Superior temporal gyrus (tissue), 1 donor: Measurements from ENCODE around the gene TTC27.
A peak's percentile ranks its signal among the peaks of the same experiment; 100 is the strongest.
"Not testable (repeated sequence)": the region's sequence is repeated elsewhere in the genome, so short reads cannot be mapped to it uniquely, and the experiment has no call there.

Experiments used
- DNase-seq: peaks from one replicate; pipeline ENCODE4 v3.0.0-alpha.2; 2016; ENCODE audit errors: extremely low spot score

TTC27 gene

DNA sequence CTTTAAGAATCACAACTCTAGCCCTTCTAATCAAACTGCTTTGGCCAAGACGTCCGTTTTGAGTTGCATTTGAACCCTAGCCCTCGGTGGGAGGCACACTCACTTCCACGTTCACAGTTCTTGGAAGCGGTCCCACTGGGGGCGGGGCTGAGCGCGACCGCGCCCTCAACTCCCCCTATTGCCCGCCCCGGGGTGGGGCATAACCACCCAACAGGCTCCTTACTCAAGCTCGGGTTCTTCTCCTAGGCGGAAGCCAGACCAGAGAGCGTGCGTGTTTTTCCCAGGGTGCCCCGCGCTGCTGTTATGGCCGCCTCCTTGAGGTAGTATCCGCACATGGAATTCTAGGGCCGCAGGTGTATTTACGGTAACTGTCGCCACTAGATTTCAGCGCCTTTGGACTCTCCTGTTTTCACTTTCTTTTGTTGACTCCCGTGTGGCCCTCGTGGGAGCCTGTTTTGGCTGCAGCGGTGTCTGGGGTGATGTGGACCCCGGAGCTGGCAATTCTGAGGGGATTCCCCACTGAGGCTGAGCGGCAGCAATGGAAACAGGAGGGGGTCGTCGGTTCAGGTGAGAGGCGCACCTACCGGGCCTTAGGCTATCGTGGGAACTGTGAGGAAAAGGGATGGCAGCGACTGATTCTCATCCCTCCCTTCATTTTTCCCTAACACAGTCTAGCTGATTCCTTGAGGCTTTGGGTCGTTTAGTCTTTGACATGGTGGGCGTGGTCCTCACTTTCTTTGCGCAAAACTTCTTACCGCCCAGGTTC, at the start of gene TTC27:
TSS of gene TTC27 (plus strand) at position 237 of the 766 bp plus-strand sequence. CDS start at position 480, 243 bp downstream.
- DNase-seq, result peak; percentile 96

DNA sequence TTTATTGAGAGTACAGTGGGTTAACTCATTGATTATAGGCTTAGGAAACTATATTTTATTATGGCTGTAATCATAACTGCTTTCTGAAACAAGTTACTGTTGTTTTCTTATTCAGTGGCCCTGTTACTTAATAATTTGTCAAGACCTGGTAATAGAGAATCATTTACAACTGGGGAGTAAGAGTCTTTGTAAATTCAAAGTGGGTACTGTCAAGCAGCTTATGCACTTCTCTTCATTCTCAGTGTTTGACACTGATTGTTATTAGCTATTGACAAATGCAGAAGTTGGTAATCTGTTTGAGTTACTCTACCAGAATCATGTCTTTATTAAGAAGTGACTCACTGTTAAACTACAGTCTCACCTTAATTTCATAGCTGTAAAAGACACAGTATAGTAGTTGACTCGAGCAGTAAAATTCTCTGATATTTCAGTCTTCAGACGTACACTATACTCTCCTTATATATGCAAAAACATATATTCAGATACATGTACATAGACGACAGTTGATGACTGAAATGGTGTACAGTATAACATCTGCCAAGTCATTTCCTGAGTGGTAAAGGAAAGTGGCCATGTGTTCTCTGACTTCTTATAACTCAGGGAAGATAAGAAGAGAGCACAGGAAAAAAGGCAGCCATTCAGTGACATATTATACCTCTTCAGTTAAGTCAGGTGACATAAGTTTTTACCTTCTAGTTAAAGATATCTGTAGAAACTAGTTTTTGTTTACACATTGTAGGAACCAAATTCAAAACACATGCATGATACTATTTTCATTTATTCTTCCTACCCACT, 36.0 kb upstream of the TTC27 start:
- no peak for DNase-seq

DNA sequence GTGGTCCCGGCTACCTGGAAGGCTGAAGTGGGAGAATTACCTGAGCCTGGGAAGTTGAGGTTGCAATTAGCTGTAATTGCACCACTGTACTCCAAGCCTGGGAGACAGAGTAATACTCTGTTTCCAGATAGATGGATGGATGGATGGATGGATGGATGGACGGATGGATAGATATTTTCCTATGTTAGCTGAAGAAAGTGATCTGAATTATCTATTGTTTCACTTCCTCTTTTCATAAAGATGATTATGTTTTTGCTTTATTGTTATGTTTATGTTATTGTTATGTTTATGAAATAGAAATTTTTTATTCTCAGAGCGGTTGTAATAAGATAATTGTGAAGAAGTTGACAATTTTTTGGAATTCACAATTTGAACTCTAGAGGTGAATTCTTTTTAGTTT, 33.3 kb upstream of the TTC27 start:
- DNase-seq, result no peak

DNA sequence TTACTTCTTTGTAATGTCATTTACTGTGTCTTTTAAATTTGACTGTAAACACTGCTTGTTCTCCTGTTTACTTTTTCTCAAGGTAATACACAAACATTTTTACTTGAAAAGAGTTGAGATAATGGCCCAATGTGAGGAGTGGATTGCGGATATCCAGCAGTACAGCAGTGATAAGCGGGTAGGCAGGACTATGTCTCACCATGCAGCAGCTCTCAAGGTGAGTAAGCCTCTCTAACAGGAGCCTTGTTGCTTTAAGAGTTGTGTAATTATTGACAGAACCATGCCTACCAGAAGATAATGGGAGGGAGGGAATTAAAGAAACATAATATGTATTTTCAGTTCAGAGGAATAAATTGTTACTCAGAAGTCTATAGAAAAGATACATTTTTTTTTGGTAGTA, 16.5 kb upstream of the TTC27 start:
- DNase-seq, result no peak

DNA sequence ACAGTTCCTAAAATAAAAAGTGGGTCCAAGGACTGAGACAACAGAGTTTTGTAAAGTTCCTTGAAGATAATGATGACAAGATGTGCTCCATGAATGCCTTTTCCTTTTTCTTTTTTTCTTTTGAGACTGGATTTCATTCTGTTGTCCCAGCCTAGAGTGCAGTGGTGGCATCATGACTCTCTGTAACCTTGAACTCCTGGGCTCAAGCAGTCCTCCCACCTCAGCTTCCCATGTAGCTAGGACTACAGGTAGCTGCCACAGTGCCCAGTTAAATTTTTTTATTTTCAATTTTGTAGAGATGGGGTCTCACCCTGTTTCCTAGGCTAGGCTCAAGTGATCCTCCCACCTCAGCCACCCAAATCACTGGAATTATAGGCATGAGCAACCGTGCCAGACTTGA, 16.1 kb upstream of the TTC27 start:
- no peak for DNase-seq

DNA sequence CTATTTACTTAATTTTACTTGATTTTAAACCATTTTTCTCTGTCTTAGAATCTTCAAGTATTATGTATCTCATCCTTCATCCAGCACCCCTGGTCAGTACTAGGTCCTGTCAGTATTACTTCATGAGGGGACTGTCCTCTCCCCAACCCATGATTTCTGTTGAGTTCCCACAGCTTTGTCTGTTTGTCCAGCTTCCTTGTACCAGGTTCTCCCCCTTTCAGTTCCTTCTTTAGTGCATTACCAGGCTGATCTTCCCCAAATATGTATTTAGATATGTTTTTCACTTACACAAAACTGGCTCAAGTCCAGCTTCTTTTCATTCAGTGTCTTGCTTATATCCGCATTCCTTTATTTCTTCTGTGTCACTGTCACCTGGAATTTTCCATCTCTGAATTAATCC, 13.8 kb upstream of the TTC27 start:
- DNase-seq, result no peak

DNA sequence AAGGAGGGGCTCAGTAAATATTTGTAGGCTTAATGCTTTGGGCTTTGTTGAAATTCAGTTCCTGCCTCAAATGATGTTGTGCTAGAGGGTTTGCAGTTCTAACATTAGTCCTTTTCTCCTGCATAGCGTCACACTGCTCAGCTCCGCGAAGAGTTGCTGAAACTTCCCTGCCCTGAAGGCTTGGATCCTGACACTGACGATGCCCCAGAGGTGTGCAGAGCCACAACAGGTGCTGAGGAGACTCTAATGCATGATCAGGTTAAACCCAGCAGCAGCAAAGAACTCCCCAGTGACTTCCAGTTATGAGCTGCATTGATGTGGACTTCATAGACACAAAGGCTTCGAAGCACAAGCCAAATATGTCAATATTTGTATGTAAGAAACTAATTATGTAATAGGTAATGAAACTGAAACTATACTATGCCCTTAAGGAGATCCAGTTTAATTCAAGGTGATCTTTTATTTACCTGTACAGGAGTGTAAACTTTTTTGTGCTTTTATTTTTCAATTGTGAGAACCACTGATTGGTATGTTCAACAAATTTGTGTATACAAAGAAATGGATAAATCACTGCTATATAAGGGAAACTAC, 10.2 kb upstream of the TTC27 start:
- no peak for DNase-seq

DNA sequence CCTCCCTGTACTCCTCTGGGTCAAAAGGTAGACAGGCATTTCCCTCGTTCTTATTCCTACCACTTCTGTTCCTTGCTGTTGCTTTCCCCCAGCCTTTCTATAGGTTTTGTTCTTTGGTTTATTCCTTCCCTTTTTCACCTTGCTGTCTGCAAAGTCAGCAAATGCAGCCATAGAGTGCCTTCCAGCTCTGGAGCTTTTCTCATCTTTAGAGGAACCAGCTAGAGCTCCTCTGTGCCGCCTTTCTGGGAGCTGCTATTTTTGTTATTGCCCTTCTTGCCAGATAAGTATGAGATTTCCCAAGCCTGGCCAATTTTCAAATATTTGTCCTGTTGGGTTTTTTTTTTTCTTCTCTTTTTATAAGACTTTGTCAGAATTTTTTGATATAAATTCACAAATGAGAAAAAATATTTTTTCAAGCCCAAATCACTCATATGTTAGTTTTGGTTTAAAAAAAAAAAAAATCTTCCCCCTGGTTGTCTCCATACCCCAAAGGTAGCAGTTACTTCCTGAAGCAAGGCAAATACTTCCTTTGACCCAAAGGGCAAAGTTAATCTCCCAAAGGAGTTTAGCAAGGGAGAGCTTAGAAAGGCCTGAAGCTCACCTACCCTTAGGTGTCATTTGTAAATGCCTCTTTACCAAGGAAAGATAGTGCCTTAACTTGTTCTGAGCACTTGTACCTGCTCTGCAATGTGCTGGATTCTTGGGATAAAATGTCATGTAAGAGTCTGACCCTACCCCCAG, 5.1 kb upstream of the TTC27 start:
- no peak for DNase-seq

DNA sequence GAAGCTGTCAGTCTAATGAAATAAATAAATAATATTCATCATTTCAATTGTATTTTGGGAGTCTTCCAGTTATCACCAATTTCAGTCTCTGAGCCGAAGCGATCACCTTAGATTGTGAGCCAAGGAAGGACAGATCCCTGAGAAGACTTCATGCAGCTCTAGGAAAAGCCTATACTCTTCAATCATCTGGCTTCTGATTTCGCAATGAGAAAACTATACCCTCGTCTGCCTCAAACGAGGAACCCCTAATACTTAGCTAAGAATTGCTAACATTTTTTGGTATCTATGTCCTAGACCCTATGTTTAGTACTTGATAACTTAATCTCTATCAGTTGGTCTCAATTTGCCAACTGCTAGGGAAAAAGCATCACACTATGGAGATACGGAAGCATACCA, 4.5 kb upstream of the TTC27 start:
- no peak for DNase-seq

DNA sequence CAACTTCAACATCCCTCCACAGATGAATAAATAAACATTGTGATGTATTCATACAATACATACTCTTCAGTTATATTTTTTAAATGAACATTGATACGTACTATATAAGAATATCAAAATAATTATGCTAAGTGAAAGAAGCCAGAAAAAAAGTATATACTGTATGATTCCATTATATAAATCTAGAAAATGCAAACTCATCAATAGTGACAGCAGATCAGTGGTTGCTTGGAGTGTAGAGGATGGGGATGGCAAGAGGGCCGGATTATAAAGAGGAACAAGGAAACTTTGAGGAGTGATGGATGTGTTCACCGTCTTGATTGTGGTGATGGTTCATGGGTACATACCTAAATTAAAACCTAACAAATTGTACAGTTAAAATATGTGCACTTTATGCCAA, 3.0 kb upstream of the TTC27 start:
- DNase-seq, result no peak

DNA sequence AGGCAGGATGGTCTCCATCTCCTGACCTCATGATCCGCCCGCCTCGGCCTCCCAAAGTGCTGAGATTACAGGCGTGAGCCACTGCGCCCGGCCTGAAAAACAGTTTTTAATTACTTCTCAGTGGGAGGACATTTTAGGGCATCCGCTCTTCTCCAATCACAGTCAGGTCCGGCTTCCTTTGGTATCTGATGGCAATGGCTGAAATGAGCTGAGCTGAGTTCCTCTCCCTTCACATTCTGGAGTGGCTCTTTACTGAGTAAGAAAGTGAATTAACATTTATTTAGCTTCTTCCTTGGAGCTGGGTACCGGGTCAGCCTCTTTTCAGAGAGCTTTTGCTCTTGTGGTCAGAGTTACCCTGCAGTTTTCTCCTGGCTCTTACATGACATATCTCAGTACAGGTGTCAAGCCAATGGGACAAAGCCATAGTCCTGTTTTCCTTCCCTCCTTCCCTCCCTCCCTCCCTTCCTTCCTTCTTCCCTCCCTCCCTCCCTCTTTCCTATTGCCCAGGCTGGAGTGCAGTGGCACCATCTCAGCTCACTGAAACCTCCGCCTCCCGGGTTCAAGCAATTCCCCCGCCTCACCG, 1.1 kb upstream of the TTC27 start:
- DNase-seq, result no peak

DNA sequence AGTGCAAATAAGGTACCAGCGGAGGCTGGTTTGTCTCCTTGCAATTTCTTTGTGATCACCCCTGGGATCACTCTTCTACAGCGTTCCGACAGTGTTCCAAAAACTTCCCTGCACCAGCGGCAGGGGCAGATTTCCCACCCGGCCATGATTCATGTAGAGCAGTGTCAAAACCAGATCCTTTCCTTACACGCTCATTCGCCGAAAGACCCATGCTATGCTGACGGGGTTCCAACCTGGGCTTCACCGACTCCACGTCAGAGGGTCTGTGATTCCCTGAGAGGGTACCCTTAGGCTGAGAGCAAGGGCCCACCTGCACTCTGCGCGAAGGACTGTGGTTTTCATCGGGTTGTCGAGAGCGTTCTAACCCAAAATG, 423 bp upstream of the TTC27 start:
- DNase-seq, result no peak

DNA sequence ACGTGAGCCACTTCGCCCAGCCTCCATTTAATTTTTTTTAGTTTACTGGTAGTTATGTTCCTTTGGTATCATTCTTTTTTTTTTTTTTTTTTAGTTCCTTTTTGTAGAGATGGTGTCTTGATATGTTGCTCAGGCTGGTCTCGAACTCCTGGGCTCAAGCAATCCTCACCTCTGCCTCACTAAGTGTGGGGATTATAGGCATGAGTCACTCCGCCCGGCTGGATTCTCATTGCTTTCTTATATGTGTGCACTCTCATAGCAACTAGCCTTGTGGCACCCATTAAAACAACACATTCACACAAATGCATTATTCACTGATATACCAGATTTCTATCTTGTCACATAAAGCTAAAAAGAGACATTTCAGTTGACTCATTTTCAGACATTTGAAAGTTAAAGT, 4.2 kb downstream of the TTC27 start:
- DNase-seq, result no peak

DNA sequence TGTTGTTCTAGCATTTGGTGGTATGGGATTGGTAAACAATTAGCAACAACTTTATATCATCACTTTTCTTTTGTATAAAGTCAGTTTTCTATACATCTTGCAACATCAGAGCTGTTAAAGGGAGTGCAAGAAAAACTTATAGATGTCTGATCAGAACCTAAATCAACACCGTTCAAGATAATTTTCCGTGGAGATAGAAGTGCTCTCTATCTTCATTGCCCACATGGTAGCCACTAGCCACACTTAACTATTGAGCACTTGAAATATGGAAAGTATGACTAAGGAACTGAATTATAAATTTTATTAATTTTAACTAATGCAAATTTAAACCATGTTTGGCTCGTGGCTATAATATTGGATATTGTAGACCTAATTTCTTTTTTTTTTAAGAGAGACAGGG, 5.2 kb downstream of the TTC27 start:
- DNase-seq, result no peak

DNA sequence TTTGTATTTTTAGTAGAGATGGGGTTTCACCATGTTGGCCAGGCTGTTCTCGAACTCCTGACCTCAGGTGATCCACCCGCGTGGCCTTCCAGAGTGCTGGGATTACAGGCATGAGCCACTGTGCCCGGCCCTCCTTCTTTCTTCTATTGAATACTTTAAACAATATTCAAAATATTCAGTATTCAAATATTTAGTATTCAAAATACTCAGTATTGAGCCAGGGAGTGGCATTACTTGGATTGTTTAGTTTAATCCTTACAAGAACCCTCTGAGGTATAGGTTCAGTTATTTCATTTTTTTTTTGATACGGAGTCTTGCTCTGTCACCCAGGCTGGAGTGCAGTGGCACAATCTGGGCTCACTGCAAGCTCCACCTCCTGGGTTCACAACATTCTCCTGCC, 10.7 kb downstream of the TTC27 start:
- DNase-seq, result not testable (repeated sequence)

DNA sequence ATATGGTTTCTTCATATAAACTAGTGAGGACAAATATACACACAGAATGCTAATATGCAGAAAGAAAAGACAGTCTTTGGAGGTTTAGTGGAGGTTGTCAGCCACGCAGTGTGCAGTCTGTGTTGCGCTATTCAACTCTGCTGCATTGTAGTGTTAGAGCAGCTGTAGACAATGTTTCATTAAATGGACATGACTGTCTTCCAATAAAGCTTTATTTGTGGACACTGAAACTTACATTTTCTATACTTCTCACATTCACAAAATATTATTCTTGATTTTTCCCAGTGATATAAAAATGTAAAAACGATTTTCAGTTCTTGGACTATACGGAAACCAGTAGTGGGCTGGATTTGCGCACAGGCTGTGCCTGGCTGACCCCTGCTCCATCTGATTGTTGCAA, 13.3 kb downstream of the TTC27 start:
- DNase-seq, result no peak

DNA sequence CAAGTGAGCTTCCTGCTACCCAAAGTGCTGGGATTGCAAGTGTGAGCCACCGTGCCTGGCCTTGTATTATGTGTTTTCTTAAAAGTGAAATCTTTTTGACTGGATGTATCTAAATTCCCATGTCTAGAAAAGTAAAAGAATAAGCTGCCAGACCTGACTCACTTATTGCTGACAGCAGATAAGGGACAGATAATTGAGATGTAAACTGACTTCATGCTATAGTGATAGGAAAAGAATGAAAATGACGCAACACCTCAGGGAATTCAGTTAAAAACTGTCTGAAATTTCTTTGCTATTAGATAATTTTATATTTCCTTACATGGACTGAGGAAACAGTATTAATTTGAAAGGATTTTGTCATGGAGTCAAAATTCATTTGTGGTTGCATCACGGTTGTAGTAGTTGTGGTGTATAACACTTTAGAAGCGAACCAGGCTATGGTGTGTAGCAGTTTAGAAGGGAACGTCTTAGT, 19.4 kb downstream of the TTC27 start:
- DNase-seq, result no peak

DNA sequence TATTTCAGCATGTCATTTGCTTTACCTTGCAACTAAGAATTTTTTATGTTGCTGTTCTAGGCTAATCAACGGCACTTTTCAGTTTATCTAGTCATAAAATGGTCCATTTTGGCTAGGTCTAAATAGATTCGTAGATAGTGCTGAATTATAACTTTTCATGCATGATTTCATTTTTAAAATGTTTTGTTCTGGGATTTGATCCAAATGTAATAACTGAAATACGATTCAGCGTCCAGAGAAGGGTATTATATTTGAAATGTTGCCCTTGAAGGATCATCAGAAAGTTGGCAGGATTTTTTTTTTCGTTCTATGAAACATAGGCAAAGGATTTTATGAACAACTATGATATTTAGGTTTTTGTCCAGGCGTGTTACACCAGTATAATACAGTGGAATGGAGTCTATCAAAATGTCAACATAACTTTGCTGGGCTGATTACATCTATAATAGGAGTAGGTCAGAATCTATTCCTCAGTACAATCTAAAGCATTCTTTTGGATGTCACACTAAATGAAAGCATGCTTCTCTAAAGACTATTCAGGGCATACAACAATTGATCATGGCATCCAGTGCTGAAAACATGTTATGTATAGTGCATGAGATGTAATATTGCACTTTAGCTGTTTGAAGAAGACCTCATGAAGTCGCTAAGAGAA, 24.8 kb downstream of the TTC27 start:
- no peak for DNase-seq

DNA sequence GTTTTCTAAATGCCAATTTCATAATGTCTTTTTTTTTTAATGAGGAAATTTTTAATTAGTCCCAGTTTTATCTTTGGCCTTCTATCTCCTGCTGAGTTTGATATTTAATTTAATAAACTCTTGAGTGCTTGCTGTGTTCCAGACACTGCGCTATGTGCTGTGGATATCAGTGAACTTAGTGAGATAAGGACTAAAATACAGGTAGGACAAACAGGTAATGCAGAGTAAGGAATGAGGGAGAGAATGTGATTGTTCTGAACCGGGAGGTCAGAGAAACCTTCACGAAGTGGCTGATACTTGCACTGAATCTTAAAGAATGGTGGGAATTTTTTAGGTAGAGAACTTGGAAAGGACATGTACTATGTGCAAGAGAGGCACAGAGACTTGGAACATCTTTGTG, 28.2 kb downstream of the TTC27 start:
- no peak for DNase-seq

DNA sequence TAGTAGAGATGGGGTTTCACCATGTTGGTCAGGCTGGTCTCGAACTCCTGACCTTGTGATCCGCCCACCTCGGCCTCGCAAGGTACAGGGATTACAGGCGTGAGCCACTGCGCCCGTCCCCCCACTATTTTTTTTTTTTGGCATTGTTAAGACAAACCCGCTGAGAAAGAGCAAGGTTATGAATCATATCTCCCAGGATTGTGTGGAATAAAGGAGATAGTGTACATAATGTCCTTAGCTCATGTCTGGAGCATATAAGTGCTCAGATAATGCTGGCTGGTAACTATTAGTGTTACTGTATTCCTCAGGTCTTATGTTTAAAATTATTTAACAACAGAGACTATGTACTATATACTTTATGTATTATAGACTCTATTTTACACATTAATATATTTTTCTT, 36.0 kb downstream of the TTC27 start:
- no peak for DNase-seq

DNA sequence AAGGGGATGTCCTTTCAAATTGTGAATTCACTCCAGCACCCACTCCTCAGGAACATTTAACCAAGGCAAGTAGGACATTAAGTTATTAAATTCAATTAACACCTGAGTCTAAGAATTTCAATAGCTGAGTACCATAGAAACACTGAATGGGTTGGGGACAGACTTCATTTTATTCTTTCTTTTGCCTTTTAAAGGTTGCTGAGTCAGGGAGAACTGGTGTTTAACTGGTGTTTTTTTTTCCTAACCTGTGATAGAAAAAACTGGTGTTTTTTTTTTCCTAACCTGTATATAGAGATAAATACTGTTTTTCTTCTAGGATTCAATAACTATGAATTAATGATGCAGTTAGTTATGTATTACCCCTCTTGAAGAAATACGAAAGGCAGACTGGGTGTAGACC, 38.9 kb downstream of the TTC27 start:
- no peak for DNase-seq
